Loucy (cell line): Measurements from ENCODE around the gene FKBP14.

Source experiments
- H2AFZ ChIP-seq: fragments of 200-600 bp; sonication (generic); 2 replicates; pipeline ENCODE4 v1.6.0; 2016; ENCODE audit warnings: antibody characterized with exemption, mild to moderate bottlenecking, low read length, moderate library complexity
- H3F3A ChIP-seq: fragments of 200-600 bp; 2 replicates; pipeline ENCODE4 v1.6.0; 2016; ENCODE audit warnings: antibody characterized with exemption, low read depth, mild to moderate bottlenecking
- H3K27me3 ChIP-seq: fragments of 200-600 bp; sonication (generic); 2 replicates; pipeline ENCODE4 v1.6.1; 2014; ENCODE audit warnings: low read length, mild to moderate bottlenecking; ENCODE audit not compliant: insufficient read depth, poor library complexity, severe bottlenecking
- H3K36me3 ChIP-seq: fragments of 200-600 bp; sonication (generic); 2 replicates; pipeline ENCODE4 v1.6.1; 2016; ENCODE audit warnings: low read length; ENCODE audit not compliant: insufficient read depth
- H3K4me1 ChIP-seq: fragments of 200-600 bp; sonication (generic); 2 replicates; pipeline ENCODE4 v1.5.1; 2014; ENCODE audit warnings: low read length, mild to moderate bottlenecking; ENCODE audit not compliant: insufficient read depth, poor library complexity, severe bottlenecking
- H3K4me2 ChIP-seq: fragments of 200-600 bp; sonication (generic); 2 replicates; pipeline ENCODE4 v1.6.0; 2014; ENCODE audit warnings: antibody characterized with exemption, low read length, low read depth, mild to moderate bottlenecking; ENCODE audit not compliant: poor library complexity, severe bottlenecking
- H3K4me3 ChIP-seq: fragments of 200-600 bp; sonication (generic); 2 replicates; pipeline ENCODE4 v1.5.1; 2014; ENCODE audit warnings: low read length, mild to moderate bottlenecking, mixed read lengths; ENCODE audit not compliant: poor library complexity, severe bottlenecking
- H3K79me2 ChIP-seq: fragments of 200-600 bp; sonication (generic); 2 replicates; pipeline ENCODE4 v1.6.1; 2014; ENCODE audit warnings: low read length; ENCODE audit not compliant: insufficient read depth
- H3K9ac ChIP-seq: fragments of 200-600 bp; sonication (generic); 2 replicates; pipeline ENCODE4 v1.6.0; 2014; ENCODE audit warnings: mild to moderate bottlenecking, low read depth, low read length, moderate library complexity; ENCODE audit not compliant: poor library complexity, severe bottlenecking
- H3K9me2 ChIP-seq: fragments of 200-600 bp; sonication (generic); replicated peaks from 2 replicates; pipeline ENCODE4 v1.6.1; 2016; ENCODE audit warnings: low read depth, low read length, mixed read lengths
- H3K9me3 ChIP-seq: fragments of 200-600 bp; sonication (generic); 2 replicates; pipeline ENCODE4 v1.6.1; 2014; ENCODE audit warnings: mild to moderate bottlenecking, antibody characterized with exemption, low read length, low read depth; ENCODE audit not compliant: insufficient read depth
- H4K20me1 ChIP-seq: fragments of 200-600 bp; sonication (generic); 2 replicates; pipeline ENCODE4 v1.6.0; 2014; ENCODE audit warnings: antibody characterized with exemption, low read length, mild to moderate bottlenecking; ENCODE audit not compliant: insufficient read depth, poor library complexity, severe bottlenecking
- CTCF ChIP-seq: fragments of 200-600 bp; sonication (generic); conservative IDR thresholded peaks from 2 replicates; pipeline ENCODE4 v1.5.1; 2014; ENCODE audit warnings: mild to moderate bottlenecking, antibody characterized with exemption, low read length
- EZH2phosphoT487 ChIP-seq: fragments of 200-600 bp; IDR thresholded peaks from 2 replicates; pipeline ENCODE4 v1.6.1; 2018; ENCODE audit warnings: antibody characterized with exemption, mild to moderate bottlenecking, moderate library complexity, borderline replicate concordance

Gene FKBP14

GRCh38 chr7:29976266-29976665 is 50.2 kb downstream of the FKBP14 start:
- no peak for TF ChIP-seq CTCF
- TF ChIP-seq EZH2phosphoT487, result no peak
- Histone ChIP-seq H3K4me1 (peaks cover 31% of the 10 kb centered on the region), H3K79me2 (no peaks in the 10 kb centered on the region), H3K9me3 (no peaks in the 10 kb centered on the region), H2AFZ (no peak overlapping the region), H3K4me2 (no peak overlapping the region), H3K4me3 (no peak overlapping the region), H3K9ac (no peak overlapping the region), H4K20me1 (no peaks in the 10 kb centered on the region), H3K9me2 (no peaks in the 10 kb centered on the region), H3K27me3 (no peaks in the 10 kb centered on the region), H3K36me3 (no peaks in the 10 kb centered on the region), H3F3A (no peaks in the 10 kb centered on the region)

GRCh38 chr7:29975561-29975960 is 50.9 kb downstream of the FKBP14 start:
- Histone ChIP-seq H3K79me2 (no peaks in the 10 kb centered on the region), H3K36me3 (no peaks in the 10 kb centered on the region), H3K4me3 (no peak overlapping the region), H3K27me3 (no peaks in the 10 kb centered on the region), H3K4me1 (peaks cover 31% of the 10 kb centered on the region), H2AFZ (no peak overlapping the region), H3K9me2 (no peaks in the 10 kb centered on the region), H3K9ac (no peak overlapping the region), H4K20me1 (no peaks in the 10 kb centered on the region), H3K4me2 (no peak overlapping the region), H3F3A (no peaks in the 10 kb centered on the region), H3K9me3 (no peaks in the 10 kb centered on the region)
- no peak for TF ChIP-seq CTCF
- TF ChIP-seq EZH2phosphoT487, result no peak

DNA sequence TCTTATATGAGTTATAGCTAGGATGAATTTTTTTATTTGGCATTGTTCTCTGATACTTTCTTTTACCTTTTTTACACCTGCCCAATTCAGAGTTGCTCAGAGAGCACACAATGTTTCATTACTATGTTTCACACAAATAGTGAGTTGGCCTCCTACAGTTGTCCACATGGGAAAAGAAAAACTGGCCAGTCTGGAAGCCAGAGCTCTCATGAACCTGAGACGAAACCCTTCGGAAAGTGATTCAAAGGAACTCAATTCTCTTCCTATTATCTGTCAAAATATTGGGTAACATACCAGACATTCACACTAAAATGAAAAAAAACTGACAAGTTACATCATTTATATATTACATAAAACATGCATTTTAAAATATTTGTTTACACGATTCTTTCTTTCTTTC is 52.2 kb downstream of the FKBP14 start:
- no peak for TF ChIP-seq CTCF
- no peak for TF ChIP-seq EZH2phosphoT487
- H3K36me3 ChIP-seq, result no peaks in the 10 kb centered on the region
- no peaks in the 10 kb centered on the region for H3K9me3 ChIP-seq
- no peak overlapping the region for H3K9ac ChIP-seq
- no peak overlapping the region for H3K4me2 ChIP-seq
- H3K27me3 ChIP-seq, result no peaks in the 10 kb centered on the region
- no peaks in the 10 kb centered on the region for H4K20me1 ChIP-seq
- H2AFZ ChIP-seq, result no peak overlapping the region
- no peaks in the 10 kb centered on the region for H3K79me2 ChIP-seq
- H3F3A ChIP-seq, result no peaks in the 10 kb centered on the region
- H3K4me3 ChIP-seq, result no peak overlapping the region
- no peaks in the 10 kb centered on the region for H3K9me2 ChIP-seq
- H3K4me1 ChIP-seq, result peaks cover 31% of the 10 kb centered on the region
